Adipocyte (in vitro differentiated cells): ENCODE results near the gene SPPL2A.

Experiments used
- DNase-seq: peaks from one replicate; pipeline ENCODE4 v3.0.0-alpha.2; 2015; ENCODE audit warnings: low read depth
- H3K27me3 ChIP-seq: replicated peaks from 2 replicates; pipeline ENCODE4 v1.7.0; 2013; ENCODE audit warnings: mild to moderate bottlenecking, low read length, moderate library complexity; ENCODE audit not compliant: control insufficient read depth, insufficient read depth
- H3K36me3 ChIP-seq: 2 replicates; pipeline ENCODE4 v1.7.0; 2013; ENCODE audit warnings: low read length, mild to moderate bottlenecking, moderate library complexity; ENCODE audit not compliant: control insufficient read depth, insufficient read depth, severe bottlenecking
- H3K4me1 ChIP-seq: 2 replicates; pipeline ENCODE4 v1.7.0; 2013; ENCODE audit warnings: mild to moderate bottlenecking, low read length, moderate library complexity; ENCODE audit not compliant: control insufficient read depth, insufficient read depth
- H3K4me3 ChIP-seq: 2 replicates; pipeline ENCODE4 v1.7.0; 2013; ENCODE audit warnings: mild to moderate bottlenecking, low read length, moderate library complexity
- H3K9ac ChIP-seq: 2 replicates; pipeline ENCODE4 v1.7.0; 2013; ENCODE audit warnings: mild to moderate bottlenecking, low read length, moderate library complexity
- H3K9me3 ChIP-seq: 2 replicates; pipeline ENCODE4 v1.7.0; 2013; ENCODE audit warnings: mild to moderate bottlenecking, low read length, moderate library complexity; ENCODE audit not compliant: control insufficient read depth

SPPL2A gene

DNA sequence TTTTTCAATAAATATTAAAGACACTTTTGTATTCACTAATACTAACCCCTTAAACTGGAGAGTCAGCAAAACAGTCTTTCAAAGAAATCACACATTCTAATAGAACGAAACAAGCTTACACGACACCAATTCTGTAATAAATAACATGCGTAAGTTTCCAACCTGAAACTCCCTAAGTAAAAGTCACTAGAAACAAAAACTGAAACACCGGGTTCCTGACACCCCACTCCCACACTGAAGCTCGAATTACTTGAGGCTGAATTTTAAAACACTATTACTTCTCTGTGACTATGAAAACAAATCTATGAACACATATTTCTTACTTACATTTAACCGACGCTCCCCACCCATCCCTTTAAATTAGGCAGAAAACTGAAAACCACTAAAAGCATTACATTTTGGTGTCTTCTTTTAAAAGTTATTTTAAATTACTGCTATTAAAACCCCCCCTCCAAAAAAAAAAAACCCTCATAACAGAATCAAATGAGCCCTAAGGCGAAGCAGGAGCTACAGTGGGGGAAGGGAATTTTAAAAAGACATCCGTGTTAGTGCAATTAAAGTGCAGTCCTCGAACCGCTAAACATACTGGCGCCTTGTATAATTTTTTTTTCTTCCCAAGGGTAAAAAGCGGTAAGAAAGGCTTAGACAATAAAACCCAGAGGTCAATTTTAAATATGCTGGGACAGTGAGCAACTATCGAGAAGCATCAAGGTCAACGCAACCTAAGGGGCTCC is 878 bp downstream of the SPPL2A start:
- no peaks in the 10 kb centered on the region for H3K36me3 ChIP-seq
- peak; percentile 66 for DNase-seq

DNA sequence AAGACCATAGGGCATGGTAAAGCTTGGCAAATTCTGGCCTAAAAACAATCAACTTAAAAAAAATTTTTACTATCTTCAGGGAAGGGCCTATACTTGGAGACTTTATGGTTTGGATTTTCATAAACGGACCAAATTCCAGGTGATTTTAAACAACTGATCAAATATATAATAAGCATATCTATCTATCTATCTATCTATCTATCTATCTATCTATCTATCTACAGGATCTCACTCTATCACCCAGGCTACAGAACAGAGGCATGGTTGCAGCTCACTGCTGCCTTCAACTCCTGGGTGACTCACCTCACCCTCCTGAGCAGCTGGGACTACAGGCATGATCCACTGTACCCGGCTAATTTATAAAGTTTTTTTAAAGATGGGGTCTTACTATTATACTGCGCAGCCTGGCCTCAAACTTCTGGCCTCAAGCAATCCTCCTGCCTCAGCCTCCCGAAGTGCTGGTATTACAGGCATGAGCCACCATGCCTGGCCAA is 6.7 kb downstream of the SPPL2A start:
- Histone ChIP-seq H3K4me3 (no peak overlapping the region), H3K27me3 (no peaks in the 10 kb centered on the region), H3K4me1 (peaks cover 11% of the 10 kb centered on the region), H3K9ac (no peak overlapping the region), H3K36me3 (no peaks in the 10 kb centered on the region), H3K9me3 (no peaks in the 10 kb centered on the region)
- no peak for DNase-seq

More for the DNA sequence above, 878 bp downstream of the SPPL2A start:
- H3K4me1 ChIP-seq, result peaks cover 31% of the 10 kb centered on the region
- H3K27me3 ChIP-seq, result no peaks in the 10 kb centered on the region
- H3K9ac ChIP-seq, result peak overlapping the region; percentile 95
- H3K9me3 ChIP-seq, result no peaks in the 10 kb centered on the region
- peak overlapping the region; percentile 91 for H3K4me3 ChIP-seq

DNA sequence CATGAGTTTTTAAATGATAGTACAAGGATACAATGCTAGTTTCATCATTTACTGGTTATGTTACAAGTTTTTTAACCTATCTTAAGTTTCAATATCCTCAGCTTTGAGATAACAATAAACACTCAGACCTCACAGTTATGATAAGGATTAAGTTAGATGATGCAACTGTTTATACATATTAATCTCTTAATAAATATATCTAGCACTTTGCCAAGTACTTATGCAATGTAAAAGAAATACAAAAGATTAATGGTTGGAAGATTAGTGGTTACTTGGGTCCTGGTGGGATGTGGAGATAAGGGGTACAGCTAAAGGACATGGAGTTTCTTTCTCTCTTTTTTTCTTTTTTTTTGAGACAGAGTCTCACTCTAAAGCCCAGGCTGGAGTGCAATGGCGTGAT is 12.0 kb downstream of the SPPL2A start:
- peaks cover 32% of the 10 kb centered on the region for H3K4me1 ChIP-seq
- H3K9me3 ChIP-seq, result no peaks in the 10 kb centered on the region
- peaks cover 3% of the 10 kb centered on the region for H3K36me3 ChIP-seq
- H3K27me3 ChIP-seq, result no peaks in the 10 kb centered on the region
- DNase-seq, result no peak
- no peak overlapping the region for H3K4me3 ChIP-seq
- H3K9ac ChIP-seq, result no peak overlapping the region

DNA sequence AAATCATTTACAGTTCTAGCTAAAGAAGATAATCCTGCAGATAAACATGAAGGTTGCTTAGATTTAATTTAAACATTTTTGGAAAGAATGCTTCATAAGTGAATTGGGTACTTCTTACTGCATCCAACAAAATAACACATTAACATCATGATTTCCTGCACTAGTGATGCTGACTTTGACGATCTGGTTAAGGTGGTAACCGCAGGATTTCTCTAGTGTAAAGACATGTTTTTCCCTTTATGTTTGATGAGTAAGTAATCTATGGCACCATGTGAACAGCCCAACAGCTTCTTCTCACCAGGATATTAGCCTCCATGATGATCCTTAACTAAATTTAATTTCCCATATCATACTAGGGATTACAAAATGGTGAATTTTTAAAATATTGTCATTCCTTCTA is 14.1 kb downstream of the SPPL2A start:
- DNase-seq, result no peak
- peaks cover 44% of the 10 kb centered on the region for H3K4me1 ChIP-seq
- no peak overlapping the region for H3K9ac ChIP-seq
- no peaks in the 10 kb centered on the region for H3K9me3 ChIP-seq
- no peak overlapping the region for H3K4me3 ChIP-seq
- no peaks in the 10 kb centered on the region for H3K27me3 ChIP-seq
- H3K36me3 ChIP-seq, result peaks cover 14% of the 10 kb centered on the region

DNA sequence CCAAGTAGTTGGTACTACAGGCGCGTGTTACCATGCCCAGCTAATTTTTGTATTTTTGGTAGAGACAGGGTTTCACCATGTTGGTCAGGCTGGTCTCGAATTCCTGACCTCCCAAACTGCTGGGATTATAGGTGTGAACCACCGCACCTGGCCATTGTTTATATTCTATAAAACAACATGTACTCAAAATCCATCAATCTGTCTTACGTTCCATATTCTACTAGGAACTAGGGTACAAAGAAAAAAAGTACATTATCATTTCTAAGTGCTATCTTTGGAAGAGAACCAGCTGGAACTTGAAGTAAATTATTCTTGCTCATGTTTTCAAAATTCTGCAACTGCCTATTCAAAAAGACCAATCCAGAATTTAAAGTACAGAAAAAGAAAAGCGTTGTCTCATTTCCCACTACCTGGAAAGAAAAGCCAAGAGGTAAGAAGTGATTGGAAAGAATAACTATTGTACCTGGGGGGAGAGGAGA is 15.2 kb downstream of the SPPL2A start:
- H3K9ac ChIP-seq, result no peak overlapping the region
- H3K9me3 ChIP-seq, result no peaks in the 10 kb centered on the region
- H3K27me3 ChIP-seq, result no peaks in the 10 kb centered on the region
- H3K36me3 ChIP-seq, result peaks cover 16% of the 10 kb centered on the region
- H3K4me3 ChIP-seq, result peak overlapping the region; percentile 26
- H3K4me1 ChIP-seq, result peaks cover 38% of the 10 kb centered on the region
- no peak for DNase-seq

DNA sequence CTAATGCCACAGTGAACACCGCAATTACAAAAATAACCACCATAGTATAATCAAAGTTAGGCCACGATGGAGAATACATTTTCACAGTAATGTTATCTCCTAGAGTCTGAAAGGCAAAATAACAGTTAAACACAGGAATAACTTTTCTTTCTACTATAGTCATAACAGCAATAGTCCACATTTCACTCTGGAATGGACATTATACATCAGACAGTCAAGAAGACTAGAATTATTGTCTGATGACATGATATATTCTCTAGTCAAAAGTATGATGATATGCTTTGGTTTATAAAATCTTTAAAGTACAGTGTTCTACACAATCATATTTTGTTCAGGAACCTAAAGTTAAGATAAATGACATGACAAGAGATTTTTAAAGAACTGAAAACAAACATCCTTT is 18.0 kb downstream of the SPPL2A start:
- H3K9me3 ChIP-seq, result no peaks in the 10 kb centered on the region
- DNase-seq, result peak; percentile 7
- no peak overlapping the region for H3K9ac ChIP-seq
- no peak overlapping the region for H3K4me3 ChIP-seq
- peaks cover 23% of the 10 kb centered on the region for H3K36me3 ChIP-seq
- peaks cover 36% of the 10 kb centered on the region for H3K4me1 ChIP-seq
- no peaks in the 10 kb centered on the region for H3K27me3 ChIP-seq

DNA sequence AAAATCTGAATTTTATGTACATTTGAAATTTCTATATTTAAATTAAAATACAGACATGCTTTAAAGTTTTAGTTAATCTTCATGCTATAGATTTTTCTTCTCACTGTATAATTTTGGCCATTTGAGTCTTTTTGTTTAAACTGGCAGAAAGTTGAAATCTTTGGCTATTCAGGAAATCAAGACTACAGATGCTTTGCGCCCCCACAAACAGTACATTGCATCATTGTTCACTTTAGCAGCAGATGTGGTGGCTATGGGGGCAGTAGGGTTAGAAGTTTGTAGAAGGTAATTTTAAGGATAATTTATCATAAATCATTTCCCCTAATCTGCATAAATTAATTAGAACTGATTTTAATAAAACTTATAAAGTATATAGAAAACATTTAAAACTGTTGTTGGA is 20.9 kb downstream of the SPPL2A start:
- no peak overlapping the region for H3K4me3 ChIP-seq
- no peak overlapping the region for H3K9ac ChIP-seq
- H3K36me3 ChIP-seq, result peaks cover 28% of the 10 kb centered on the region
- H3K9me3 ChIP-seq, result no peaks in the 10 kb centered on the region
- DNase-seq, result peak; percentile 54
- peaks cover 23% of the 10 kb centered on the region for H3K4me1 ChIP-seq
- no peaks in the 10 kb centered on the region for H3K27me3 ChIP-seq

DNA sequence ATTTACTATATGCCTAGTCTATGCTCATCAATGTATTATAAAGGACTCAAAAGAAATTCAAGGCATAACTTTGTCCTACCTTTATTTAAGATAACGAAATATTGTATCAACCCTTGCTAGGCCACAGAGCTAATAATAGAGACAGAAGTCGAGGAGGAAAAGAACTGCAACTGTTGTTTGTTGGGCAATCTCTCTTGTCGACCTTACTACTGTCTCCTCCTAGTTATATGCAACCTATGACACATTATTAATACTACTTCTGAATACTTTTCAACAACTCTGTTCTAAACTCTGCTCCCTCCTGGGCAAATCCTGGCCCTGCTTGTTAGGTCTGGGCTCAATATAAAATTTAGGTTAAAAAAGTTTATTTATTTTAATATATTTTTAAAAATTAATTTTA is 24.6 kb downstream of the SPPL2A start:
- Histone ChIP-seq H3K9ac (no peak overlapping the region), H3K9me3 (no peaks in the 10 kb centered on the region), H3K4me1 (peaks cover 8% of the 10 kb centered on the region), H3K27me3 (no peaks in the 10 kb centered on the region), H3K4me3 (no peak overlapping the region), H3K36me3 (peaks cover 40% of the 10 kb centered on the region)
- DNase-seq, result no peak

DNA sequence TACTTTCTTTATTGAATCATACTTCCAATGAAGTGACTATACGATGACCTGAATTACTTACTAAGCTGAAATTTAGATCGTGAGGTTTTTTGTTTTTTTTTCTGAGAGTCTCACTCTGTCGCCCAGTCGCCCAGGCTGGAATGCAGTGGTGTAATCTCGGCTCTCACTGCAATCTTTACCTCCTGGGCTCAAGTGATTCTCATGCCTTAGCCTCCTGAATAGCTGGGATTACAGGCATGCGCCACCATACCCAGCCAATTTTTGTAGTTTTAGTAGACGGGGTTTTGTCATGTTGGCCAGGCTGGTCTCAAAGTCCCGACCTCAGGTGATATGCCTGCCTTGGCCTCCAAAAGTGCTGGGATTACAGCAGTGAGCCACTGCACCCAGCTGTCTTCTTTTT is 28.7 kb downstream of the SPPL2A start:
- peaks cover 68% of the 10 kb centered on the region for H3K36me3 ChIP-seq
- no peak for DNase-seq
- H3K9ac ChIP-seq, result no peak overlapping the region
- no peaks in the 10 kb centered on the region for H3K27me3 ChIP-seq
- no peak overlapping the region for H3K4me3 ChIP-seq
- H3K9me3 ChIP-seq, result no peaks in the 10 kb centered on the region
- H3K4me1 ChIP-seq, result no peaks in the 10 kb centered on the region

DNA sequence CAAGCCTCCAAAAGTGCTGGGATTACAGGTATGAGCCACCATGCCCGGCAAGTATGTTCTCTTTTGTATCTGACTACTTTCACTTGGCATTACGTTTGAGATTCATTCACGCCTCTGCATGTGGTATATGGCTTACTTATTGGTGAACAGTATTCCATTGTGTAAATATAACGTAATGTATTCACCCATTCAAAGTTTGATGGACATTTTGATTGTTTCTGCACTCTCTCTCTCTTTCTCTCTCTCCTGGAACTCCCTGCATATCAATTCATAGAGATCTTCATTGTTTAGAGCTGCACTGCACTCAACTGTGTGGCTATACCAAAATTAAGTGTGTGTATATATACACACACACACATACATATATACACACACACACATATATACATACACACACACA is 30.4 kb downstream of the SPPL2A start:
- H3K36me3 ChIP-seq, result peaks cover 71% of the 10 kb centered on the region
- H3K4me3 ChIP-seq, result no peak overlapping the region
- H3K27me3 ChIP-seq, result no peaks in the 10 kb centered on the region
- no peak for DNase-seq
- no peak overlapping the region for H3K9ac ChIP-seq
- H3K4me1 ChIP-seq, result no peaks in the 10 kb centered on the region
- H3K9me3 ChIP-seq, result no peaks in the 10 kb centered on the region

DNA sequence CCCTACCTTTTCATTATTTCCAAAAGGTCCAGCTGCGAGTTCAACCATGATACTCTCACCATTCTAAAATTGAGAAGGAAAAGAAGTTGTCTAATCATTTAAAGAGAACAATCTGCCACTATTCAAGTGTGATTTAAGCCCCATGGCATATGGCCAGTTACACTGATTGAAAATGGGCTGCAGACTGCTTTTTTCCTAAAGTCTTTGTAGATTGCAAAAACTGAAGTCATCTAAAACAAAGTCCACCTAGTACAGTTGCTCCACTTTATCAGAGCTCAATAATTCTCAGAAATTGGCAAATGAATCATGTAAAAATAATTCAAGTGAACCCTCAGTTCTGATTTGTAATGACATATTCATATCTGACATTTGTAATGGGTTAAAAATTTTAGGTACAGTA is 39.2 kb downstream of the SPPL2A start:
- no peak overlapping the region for H3K9ac ChIP-seq
- no peaks in the 10 kb centered on the region for H3K4me1 ChIP-seq
- H3K4me3 ChIP-seq, result no peak overlapping the region
- peaks cover 63% of the 10 kb centered on the region for H3K36me3 ChIP-seq
- H3K9me3 ChIP-seq, result no peaks in the 10 kb centered on the region
- no peak for DNase-seq
- H3K27me3 ChIP-seq, result no peaks in the 10 kb centered on the region

DNA sequence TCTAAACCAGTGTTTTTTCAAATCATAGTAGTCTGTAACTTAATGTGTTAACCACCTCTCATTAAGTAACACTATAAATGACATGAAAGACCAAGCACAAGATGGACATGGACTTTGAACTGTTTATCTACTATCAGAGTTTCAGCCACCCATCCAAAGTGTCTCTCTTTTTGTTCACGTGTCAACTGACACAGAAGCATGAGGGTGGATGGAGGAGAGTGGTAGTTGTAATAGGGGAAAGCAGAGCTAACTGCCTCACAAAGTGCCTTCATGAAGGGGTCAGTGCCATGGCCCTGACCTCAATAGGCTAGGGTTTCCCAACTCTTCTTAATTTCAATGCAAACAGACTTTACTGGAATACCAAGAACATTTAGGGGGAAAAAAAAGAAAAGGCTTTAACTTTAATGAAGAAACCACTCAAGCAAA is 46.8 kb downstream of the SPPL2A start:
- no peak for DNase-seq
- no peak overlapping the region for H3K9ac ChIP-seq
- H3K4me1 ChIP-seq, result no peaks in the 10 kb centered on the region
- H3K4me3 ChIP-seq, result no peak overlapping the region
- peaks cover 58% of the 10 kb centered on the region for H3K36me3 ChIP-seq
- H3K27me3 ChIP-seq, result no peaks in the 10 kb centered on the region
- H3K9me3 ChIP-seq, result no peaks in the 10 kb centered on the region
